PFSK-1 (cell line): ENCODE measurements around the gene FAR2.

Experiments
- POLR2AphosphoS5 ChIP-seq: IDR thresholded peaks from 2 replicates; pipeline ENCODE4 v1.6.1; 2012; ENCODE audit warnings: low read depth, mild to moderate bottlenecking, control low read depth, low read length, moderate library complexity
- TF ChIP-seq, protein P1 (sequence below), 2 experiments: IDR thresholded peaks; 2 replicates each; pipeline versions ENCODE4 v1.6.1 to v1.8.0; 2011 to 2012; ENCODE audit warnings: low read depth in 2 of 2, low read length in 2 of 2, control low read depth in 1 of 2, inconsistent platforms in 1 of 2, mild to moderate bottlenecking in 1 of 2, moderate library complexity in 1 of 2; ENCODE audit not compliant: insufficient read depth in 1 of 2

- TF ChIP-seq, protein P1, sequence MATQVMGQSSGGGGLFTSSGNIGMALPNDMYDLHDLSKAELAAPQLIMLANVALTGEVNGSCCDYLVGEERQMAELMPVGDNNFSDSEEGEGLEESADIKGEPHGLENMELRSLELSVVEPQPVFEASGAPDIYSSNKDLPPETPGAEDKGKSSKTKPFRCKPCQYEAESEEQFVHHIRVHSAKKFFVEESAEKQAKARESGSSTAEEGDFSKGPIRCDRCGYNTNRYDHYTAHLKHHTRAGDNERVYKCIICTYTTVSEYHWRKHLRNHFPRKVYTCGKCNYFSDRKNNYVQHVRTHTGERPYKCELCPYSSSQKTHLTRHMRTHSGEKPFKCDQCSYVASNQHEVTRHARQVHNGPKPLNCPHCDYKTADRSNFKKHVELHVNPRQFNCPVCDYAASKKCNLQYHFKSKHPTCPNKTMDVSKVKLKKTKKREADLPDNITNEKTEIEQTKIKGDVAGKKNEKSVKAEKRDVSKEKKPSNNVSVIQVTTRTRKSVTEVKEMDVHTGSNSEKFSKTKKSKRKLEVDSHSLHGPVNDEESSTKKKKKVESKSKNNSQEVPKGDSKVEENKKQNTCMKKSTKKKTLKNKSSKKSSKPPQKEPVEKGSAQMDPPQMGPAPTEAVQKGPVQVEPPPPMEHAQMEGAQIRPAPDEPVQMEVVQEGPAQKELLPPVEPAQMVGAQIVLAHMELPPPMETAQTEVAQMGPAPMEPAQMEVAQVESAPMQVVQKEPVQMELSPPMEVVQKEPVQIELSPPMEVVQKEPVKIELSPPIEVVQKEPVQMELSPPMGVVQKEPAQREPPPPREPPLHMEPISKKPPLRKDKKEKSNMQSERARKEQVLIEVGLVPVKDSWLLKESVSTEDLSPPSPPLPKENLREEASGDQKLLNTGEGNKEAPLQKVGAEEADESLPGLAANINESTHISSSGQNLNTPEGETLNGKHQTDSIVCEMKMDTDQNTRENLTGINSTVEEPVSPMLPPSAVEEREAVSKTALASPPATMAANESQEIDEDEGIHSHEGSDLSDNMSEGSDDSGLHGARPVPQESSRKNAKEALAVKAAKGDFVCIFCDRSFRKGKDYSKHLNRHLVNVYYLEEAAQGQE (IDR thresholded peaks at IDR 0.05; ENCODE audit: insufficient read depth in 1 of 2, low read depth in 2 of 2, low read length in 2 of 2): no peak
- no peak for TF ChIP-seq POLR2AphosphoS5
These were observed 157.2 kb downstream of the FAR2 start for GRCh38 chr12:29306266-29306665.
